WTC11 (cell line): ENCODE data around the gene CA10. TPM values are rescaled to one million over a fixed set of nuclear protein-coding genes. Genes with fewer than 3 reads are reported as not detected.

Experiments
- ATAC-seq: fragments of 200-7000 bp; cut with Tn5 transposase; 2 replicates; pipeline ENCODE4 v1.10.0; 2021; ENCODE audit warnings: mild to moderate bottlenecking, moderate library complexity
- CTCF ChIA-PET: fragments of 300-600 bp; sonication (Branson Sonifier 250); formaldehyde crosslinking; loops from one replicate; lab custom pipeline; 2021; ENCODE audit warnings: antibody characterized with exemption; lab: Charles Lee
- POLR2A ChIA-PET: fragments of 350-600 bp; sonication (Branson Sonifier 250); formaldehyde crosslinking; loops from one replicate; lab custom pipeline; 2021; ENCODE audit warnings: antibody characterized with exemption; lab: Charles Lee
- DNase-seq: peaks from one replicate; pipeline ENCODE4 v3.0.0; 2021; ENCODE audit warnings: low spot score
- H3K27ac Mint-ChIP-seq: 2 replicates; pipeline ENCODE4 v1.8.0; 2021; ENCODE audit warnings: mixed read lengths
- H3K27me3 Mint-ChIP-seq: 2 replicates; pipeline ENCODE4 v1.8.0; 2021; ENCODE audit warnings: low read depth, mild to moderate bottlenecking, moderate library complexity, mixed read lengths
- H3K36me3 Mint-ChIP-seq: 2 replicates; pipeline ENCODE4 v1.8.0; 2021; ENCODE audit warnings: mixed read lengths
- H3K4me1 Mint-ChIP-seq: 2 replicates; pipeline ENCODE4 v1.8.0; 2022; ENCODE audit warnings: mixed read lengths
- H3K4me3 Mint-ChIP-seq: 2 replicates; pipeline ENCODE4 v1.8.0; 2021; ENCODE audit warnings: mild to moderate bottlenecking, moderate library complexity, mixed read lengths
- H3K9me3 Mint-ChIP-seq: 2 replicates; pipeline ENCODE4 v1.8.0; 2021; ENCODE audit warnings: mixed read lengths
- ARID4B ChIP-seq: sonication (generic); formaldehyde crosslinking; IDR thresholded peaks from 2 replicates; pipeline ENCODE4 v1.8.0; 2023; ENCODE audit warnings: missing genetic modification reagents, mild to moderate bottlenecking, borderline replicate concordance
- E2F4 ChIP-seq: sonication (generic); formaldehyde crosslinking; IDR thresholded peaks from 2 replicates; pipeline ENCODE4 v1.8.1; 2022; ENCODE audit warnings: low read depth, mild to moderate bottlenecking, moderate library complexity, missing genetic modification reagents, borderline replicate concordance
- ELF4 ChIP-seq: sonication (generic); formaldehyde crosslinking; IDR thresholded peaks from 2 replicates; pipeline ENCODE4 v1.8.1; 2022; ENCODE audit warnings: low read depth, mild to moderate bottlenecking, moderate library complexity, missing genetic modification reagents
- ETV6 ChIP-seq: sonication (generic); formaldehyde crosslinking; IDR thresholded peaks from 2 replicates; pipeline ENCODE4 v1.8.1; 2022; ENCODE audit warnings: mild to moderate bottlenecking, missing genetic modification reagents
- MLX ChIP-seq: sonication (generic); formaldehyde crosslinking; IDR thresholded peaks from 2 replicates; pipeline ENCODE4 v1.8.1; 2023; ENCODE audit warnings: mild to moderate bottlenecking, missing genetic modification reagents, moderate library complexity
- MXD4 ChIP-seq: fragments of 250-450 bp; sonication (Bioruptor Pico); IDR thresholded peaks from 2 replicates; pipeline ENCODE4 v1.8.0; 2021; ENCODE audit warnings: mild to moderate bottlenecking, moderate library complexity, borderline replicate concordance
- NR1H2 ChIP-seq: sonication (generic); formaldehyde crosslinking; IDR thresholded peaks from 2 replicates; pipeline ENCODE4 v1.9.0; 2021; ENCODE audit warnings: mild to moderate bottlenecking, moderate library complexity, missing genetic modification reagents
- SMAD4 ChIP-seq: sonication (generic); formaldehyde crosslinking; IDR thresholded peaks from 2 replicates; pipeline ENCODE4 v1.8.0; 2022; ENCODE audit warnings: mild to moderate bottlenecking, missing genetic modification reagents
- total RNA-seq: library from RNA; stranded (reverse); gene quantifications from 3 replicates; pipeline ENCODE4 v1.2.3, GENCODE V29; 2021
- TF ChIP-seq, protein P1 (sequence below): fragments of 250-450 bp; sonication (Bioruptor Pico); IDR thresholded peaks from 2 replicates; pipeline ENCODE4 v1.9.0; 2021; ENCODE audit warnings: mild to moderate bottlenecking
- TF ChIP-seq, protein P2 (sequence below): fragments of 200-600 bp; IDR thresholded peaks from 2 replicates; pipeline ENCODE4 v1.8.0; 2022; ENCODE audit warnings: antibody characterized with exemption
- TF ChIP-seq, protein P3 (sequence below): fragments of 250-450 bp; sonication (Bioruptor Pico); IDR thresholded peaks from 2 replicates; pipeline ENCODE4 v1.8.0; 2021; ENCODE audit warnings: mild to moderate bottlenecking
- TF ChIP-seq, protein P4 (sequence below): sonication (generic); formaldehyde crosslinking; IDR thresholded peaks from 2 replicates; pipeline ENCODE4 v1.8.1; 2023; ENCODE audit warnings: mild to moderate bottlenecking, missing genetic modification reagents

Gene CA10
- total RNA-seq, 1 experiment from 2014 or later, result 0.90 TPM

GRCh38 chr17:52032454-52032853, 126.1 kb downstream of the CA10 start (continued):
- TF ChIP-seq ARID4B (CRISPR knock-in tag), result no peak
- no peak for TF ChIP-seq SMAD4
- TF ChIP-seq, protein P1, sequence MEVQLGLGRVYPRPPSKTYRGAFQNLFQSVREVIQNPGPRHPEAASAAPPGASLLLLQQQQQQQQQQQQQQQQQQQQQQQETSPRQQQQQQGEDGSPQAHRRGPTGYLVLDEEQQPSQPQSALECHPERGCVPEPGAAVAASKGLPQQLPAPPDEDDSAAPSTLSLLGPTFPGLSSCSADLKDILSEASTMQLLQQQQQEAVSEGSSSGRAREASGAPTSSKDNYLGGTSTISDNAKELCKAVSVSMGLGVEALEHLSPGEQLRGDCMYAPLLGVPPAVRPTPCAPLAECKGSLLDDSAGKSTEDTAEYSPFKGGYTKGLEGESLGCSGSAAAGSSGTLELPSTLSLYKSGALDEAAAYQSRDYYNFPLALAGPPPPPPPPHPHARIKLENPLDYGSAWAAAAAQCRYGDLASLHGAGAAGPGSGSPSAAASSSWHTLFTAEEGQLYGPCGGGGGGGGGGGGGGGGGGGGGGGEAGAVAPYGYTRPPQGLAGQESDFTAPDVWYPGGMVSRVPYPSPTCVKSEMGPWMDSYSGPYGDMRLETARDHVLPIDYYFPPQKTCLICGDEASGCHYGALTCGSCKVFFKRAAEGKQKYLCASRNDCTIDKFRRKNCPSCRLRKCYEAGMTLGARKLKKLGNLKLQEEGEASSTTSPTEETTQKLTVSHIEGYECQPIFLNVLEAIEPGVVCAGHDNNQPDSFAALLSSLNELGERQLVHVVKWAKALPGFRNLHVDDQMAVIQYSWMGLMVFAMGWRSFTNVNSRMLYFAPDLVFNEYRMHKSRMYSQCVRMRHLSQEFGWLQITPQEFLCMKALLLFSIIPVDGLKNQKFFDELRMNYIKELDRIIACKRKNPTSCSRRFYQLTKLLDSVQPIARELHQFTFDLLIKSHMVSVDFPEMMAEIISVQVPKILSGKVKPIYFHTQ, result no peak
- no peak for TF ChIP-seq ETV6 (CRISPR knock-in tag)

DNA sequence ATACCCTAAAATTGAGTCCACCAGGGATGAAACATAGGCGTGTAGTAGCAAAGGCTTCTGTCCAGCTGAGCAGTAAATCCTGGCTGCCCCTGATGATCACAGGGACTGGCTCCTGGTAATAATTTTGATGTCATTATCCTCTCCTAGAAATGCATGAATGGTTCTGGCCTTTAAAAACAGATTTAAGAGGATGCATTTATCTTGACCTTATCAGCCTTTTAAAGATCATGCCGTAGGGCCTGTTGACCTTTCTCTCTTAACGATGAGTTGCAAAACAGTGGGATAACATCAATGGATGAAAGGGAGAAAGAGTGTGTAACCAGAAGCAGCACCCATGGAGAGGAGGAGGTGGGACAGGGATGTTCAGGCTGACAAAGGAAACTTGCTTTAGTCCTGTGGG, 128.5 kb downstream of the CA10 start:
- ATAC-seq, result no peak
- H3K4me3 Mint-ChIP-seq, result no peak overlapping the region

More for the DNA sequence above, 128.5 kb downstream of the CA10 start:
- Mint-ChIP-seq H3K36me3 (peaks cover 36% of the 10 kb centered on the region), H3K27ac (no peak overlapping the region), H3K9me3 (peaks cover 68% of the 10 kb centered on the region), H3K27me3 (peaks cover 3% of the 10 kb centered on the region; the same call in 1 of the 2 replicates), H3K4me1 (no peaks in the 10 kb centered on the region)
- no peak for DNase-seq
- TF ChIP-seq MXD4 (CRISPR knock-in tag) (no peak), NR1H2 (CRISPR knock-in tag) (no peak), E2F4 (CRISPR knock-in tag) (no peak), ELF4 (CRISPR knock-in tag) (no peak), MLX (CRISPR knock-in tag) (no peak)
- TF ChIP-seq, protein P2, sequence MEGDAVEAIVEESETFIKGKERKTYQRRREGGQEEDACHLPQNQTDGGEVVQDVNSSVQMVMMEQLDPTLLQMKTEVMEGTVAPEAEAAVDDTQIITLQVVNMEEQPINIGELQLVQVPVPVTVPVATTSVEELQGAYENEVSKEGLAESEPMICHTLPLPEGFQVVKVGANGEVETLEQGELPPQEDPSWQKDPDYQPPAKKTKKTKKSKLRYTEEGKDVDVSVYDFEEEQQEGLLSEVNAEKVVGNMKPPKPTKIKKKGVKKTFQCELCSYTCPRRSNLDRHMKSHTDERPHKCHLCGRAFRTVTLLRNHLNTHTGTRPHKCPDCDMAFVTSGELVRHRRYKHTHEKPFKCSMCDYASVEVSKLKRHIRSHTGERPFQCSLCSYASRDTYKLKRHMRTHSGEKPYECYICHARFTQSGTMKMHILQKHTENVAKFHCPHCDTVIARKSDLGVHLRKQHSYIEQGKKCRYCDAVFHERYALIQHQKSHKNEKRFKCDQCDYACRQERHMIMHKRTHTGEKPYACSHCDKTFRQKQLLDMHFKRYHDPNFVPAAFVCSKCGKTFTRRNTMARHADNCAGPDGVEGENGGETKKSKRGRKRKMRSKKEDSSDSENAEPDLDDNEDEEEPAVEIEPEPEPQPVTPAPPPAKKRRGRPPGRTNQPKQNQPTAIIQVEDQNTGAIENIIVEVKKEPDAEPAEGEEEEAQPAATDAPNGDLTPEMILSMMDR, result no peak
- TF ChIP-seq, protein P3, sequence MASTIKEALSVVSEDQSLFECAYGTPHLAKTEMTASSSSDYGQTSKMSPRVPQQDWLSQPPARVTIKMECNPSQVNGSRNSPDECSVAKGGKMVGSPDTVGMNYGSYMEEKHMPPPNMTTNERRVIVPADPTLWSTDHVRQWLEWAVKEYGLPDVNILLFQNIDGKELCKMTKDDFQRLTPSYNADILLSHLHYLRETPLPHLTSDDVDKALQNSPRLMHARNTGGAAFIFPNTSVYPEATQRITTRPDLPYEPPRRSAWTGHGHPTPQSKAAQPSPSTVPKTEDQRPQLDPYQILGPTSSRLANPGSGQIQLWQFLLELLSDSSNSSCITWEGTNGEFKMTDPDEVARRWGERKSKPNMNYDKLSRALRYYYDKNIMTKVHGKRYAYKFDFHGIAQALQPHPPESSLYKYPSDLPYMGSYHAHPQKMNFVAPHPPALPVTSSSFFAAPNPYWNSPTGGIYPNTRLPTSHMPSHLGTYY (CRISPR knock-in tag), result no peak
- TF ChIP-seq, protein P4, sequence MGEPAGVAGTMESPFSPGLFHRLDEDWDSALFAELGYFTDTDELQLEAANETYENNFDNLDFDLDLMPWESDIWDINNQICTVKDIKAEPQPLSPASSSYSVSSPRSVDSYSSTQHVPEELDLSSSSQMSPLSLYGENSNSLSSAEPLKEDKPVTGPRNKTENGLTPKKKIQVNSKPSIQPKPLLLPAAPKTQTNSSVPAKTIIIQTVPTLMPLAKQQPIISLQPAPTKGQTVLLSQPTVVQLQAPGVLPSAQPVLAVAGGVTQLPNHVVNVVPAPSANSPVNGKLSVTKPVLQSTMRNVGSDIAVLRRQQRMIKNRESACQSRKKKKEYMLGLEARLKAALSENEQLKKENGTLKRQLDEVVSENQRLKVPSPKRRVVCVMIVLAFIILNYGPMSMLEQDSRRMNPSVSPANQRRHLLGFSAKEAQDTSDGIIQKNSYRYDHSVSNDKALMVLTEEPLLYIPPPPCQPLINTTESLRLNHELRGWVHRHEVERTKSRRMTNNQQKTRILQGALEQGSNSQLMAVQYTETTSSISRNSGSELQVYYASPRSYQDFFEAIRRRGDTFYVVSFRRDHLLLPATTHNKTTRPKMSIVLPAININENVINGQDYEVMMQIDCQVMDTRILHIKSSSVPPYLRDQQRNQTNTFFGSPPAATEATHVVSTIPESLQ (CRISPR knock-in tag), result no peak
- ChIA-PET CTCF (no interaction called here), POLR2A (no interaction called here)
